ENCODE measurements around the gene SDF4.

Gene SDF4

DNA sequence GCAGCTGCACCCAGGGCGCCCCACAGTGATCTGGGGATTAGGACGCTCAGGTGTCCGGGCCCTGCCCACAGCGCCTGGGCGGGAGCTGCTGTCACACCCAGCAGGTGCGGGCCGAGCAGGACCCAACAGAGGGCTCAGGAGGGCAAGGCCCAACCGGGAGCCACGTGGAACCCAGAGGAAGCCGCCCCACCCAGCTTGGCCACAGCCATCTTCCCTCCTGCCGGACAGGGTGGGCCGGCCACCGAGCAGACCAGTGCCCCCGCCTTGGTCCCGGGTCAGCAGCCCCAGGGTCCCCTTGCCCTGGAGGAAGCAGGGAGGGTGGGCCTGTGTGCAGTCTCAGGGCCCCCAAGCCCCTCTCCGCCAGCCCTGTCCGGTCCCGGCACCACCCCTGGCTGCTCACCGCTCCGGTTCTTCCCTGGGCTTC, 64.4 kb downstream of the SDF4 start:
- no peak for DNase-seq (ENCODE audit: low spot score)

Small RNA genes lying within 50 kb of the gene (small RNA-seq; reads per million reads assigned to genes)
- gene MIR200A: 0 to 0.31 reads per million in 2 experiments
- gene MIR200B: 0 to 0.18 reads per million in 2 experiments
- 0 reads per million in 2 experiments for gene MIR429
